Small intestine (tissue), 7 donors: ENCODE results near the gene FBRSL1. TPM values are rescaled to one million over a fixed set of nuclear protein-coding genes. Genes with fewer than 3 reads are reported as not detected.
"Not testable (repeated sequence)": the region's sequence is repeated elsewhere in the genome, so short reads cannot be mapped to it uniquely, and the experiment has no call there.

ENCODE experiments used
- DNase-seq, 2 donors: peaks; one replicate each; pipeline versions ENCODE4 v3.0.0 to v3.0.0-alpha.2; 2013
- FAIRE-seq: peaks from 2 replicates; lab custom pipeline; 2012; peaks lifted over from hg19 to GRCh38; lab: Jason Lieb, UNC
- H3K27ac ChIP-seq, 3 donors: one replicate each; pipeline ENCODE4 v1.5.1; 2013; ENCODE audit warnings: low read length in 2 of 3, mild to moderate bottlenecking in 2 of 3, control low read depth in 1 of 3, inconsistent platforms in 1 of 3, low read depth in 1 of 3, moderate library complexity in 1 of 3
- H3K27me3 ChIP-seq, 3 donors: one replicate each; pipeline ENCODE4 v1.6.1; 2013; ENCODE audit warnings: low read length in 3 of 3, inconsistent platforms in 1 of 3; ENCODE audit not compliant: control insufficient read depth in 3 of 3, insufficient read depth in 3 of 3
- H3K36me3 ChIP-seq, 3 donors: one replicate each; pipeline ENCODE4 v1.6.1; 2013; ENCODE audit warnings: low read length in 3 of 3, inconsistent platforms in 1 of 3, low read depth in 1 of 3, mild to moderate bottlenecking in 1 of 3, moderate library complexity in 1 of 3; ENCODE audit not compliant: control insufficient read depth in 3 of 3, insufficient read depth in 2 of 3
- H3K4me1 ChIP-seq, 3 donors: one replicate each; pipeline ENCODE4 v1.6.1; 2013; ENCODE audit warnings: low read length in 2 of 3, inconsistent platforms in 1 of 3, low read depth in 1 of 3, mild to moderate bottlenecking in 1 of 3, moderate library complexity in 1 of 3; ENCODE audit not compliant: control insufficient read depth in 3 of 3, insufficient read depth in 2 of 3
- H3K4me3 ChIP-seq, 3 donors: one replicate each; pipeline ENCODE4 v1.5.1; 2013; ENCODE audit warnings: low read length in 3 of 3, control low read depth in 1 of 3, inconsistent platforms in 1 of 3, low read depth in 1 of 3, mild to moderate bottlenecking in 1 of 3, moderate library complexity in 1 of 3
- H3K9me3 ChIP-seq, 2 donors: one replicate each; pipeline ENCODE4 v1.6.1; 2013; ENCODE audit warnings: low read depth in 1 of 2, low read length in 1 of 2; ENCODE audit not compliant: control insufficient read depth in 2 of 2, insufficient read depth in 1 of 2
- WGBS, 3 donors: extraction: QIAGEN DNeasy Blood & Tissue Kit; methylation state at CpG; one replicate each; pipeline ENCODE4 v1.1.7; 2013; 5-methylcytosine and 5-hydroxymethylcytosine counted together
- polyA plus RNA-seq, 4 donors: library from polyadenylated mRNA; stranded (reverse) in 3 of 4; unstranded in 1 of 4; fragments of 200-250 nt in 3 of 4; fragments of 120-200 nt in 1 of 4; gene quantifications; one replicate each; pipeline versions ENCODE4 v1.2.1 to v1.2.3, GENCODE V29; 2013
- donor health status: healthy with polysubstance abuse.
- donor health status: control.
- donor health status: control.
- donor health status: Bipolar disorder and iron deficiency.
- donor health status: healthy.

FBRSL1 gene
- polyA plus RNA-seq, 4 donors = 24.3 to 59.5 (median 32.5) TPM

GRCh38 chr12:132527186-132527882 lies 37.4 kb downstream of the FBRSL1 start:
- Histone ChIP-seq H3K27ac (no peak overlapping the region), H3K9me3 (no peaks in the 10 kb centered on the region), H3K4me1 (peaks cover 0 to 4% (median 0%) of the 10 kb centered on the region in 3 donors), H3K36me3 (peaks cover 0 to 73% (median 0%) of the 10 kb centered on the region in 3 donors), H3K27me3 (no peaks in the 10 kb centered on the region), H3K4me3 (no peak overlapping the region)
- DNase-seq = no peak
- no peak for FAIRE-seq
- 93 to 98% (median 95%) methylated on average over 19 to 25 of the region's 25 CpGs for WGBS, 3 donors

- H3K27ac ChIP-seq = no peak overlapping the region
- FAIRE-seq = no peak
Measured at GRCh38 chr12:132527883-132528264, 37.9 kb downstream of the FBRSL1 start.

GRCh38 chr12:132528564-132529106 lies 38.7 kb downstream of the FBRSL1 start:
- H3K36me3 ChIP-seq = peaks cover 0 to 70% (median 0%) of the 10 kb centered on the region in 3 donors
- no peaks in the 10 kb centered on the region for H3K9me3 ChIP-seq
- no peak for DNase-seq
- peaks cover 0 to 2% (median 0%) of the 10 kb centered on the region in 3 donors for H3K4me1 ChIP-seq
- H3K27ac ChIP-seq = no peak overlapping the region
- no peak overlapping the region for H3K4me3 ChIP-seq
- no peaks in the 10 kb centered on the region for H3K27me3 ChIP-seq
- no peak for FAIRE-seq
- 70 to 84% (median 80%) methylated on average over 19 to 21 of the region's 21 CpGs for WGBS, 3 donors

More at GRCh38 chr12:132527883-132528264, 37.9 kb downstream of the FBRSL1 start:
- Histone ChIP-seq H3K27me3 (no peaks in the 10 kb centered on the region), H3K9me3 (no peaks in the 10 kb centered on the region), H3K4me1 (peaks cover 0 to 4% (median 0%) of the 10 kb centered on the region in 3 donors), H3K36me3 (peaks cover 0 to 71% (median 0%) of the 10 kb centered on the region in 3 donors), H3K4me3 (no peak overlapping the region)
- no peak for DNase-seq
- WGBS, 3 donors = 89 to 96% (median 95%) methylated on average over 6 to 11 of the region's 11 CpGs

GRCh38 chr12:132529156-132529839 lies 39.3 kb downstream of the FBRSL1 start:
- Histone ChIP-seq H3K27ac (no peak overlapping the region), H3K9me3 (no peaks in the 10 kb centered on the region), H3K27me3 (no peaks in the 10 kb centered on the region), H3K4me1 (no peaks in the 10 kb centered on the region), H3K36me3 (peaks cover 0 to 70% (median 0%) of the 10 kb centered on the region in 3 donors), H3K4me3 (no peak overlapping the region)
- FAIRE-seq = no peak
- no peak for DNase-seq
- WGBS, 3 donors = 89 to 91% (median 91%) methylated on average over 11 of the region's 11 CpGs

- Histone ChIP-seq H3K4me1 (no peaks in the 10 kb centered on the region), H3K27me3 (no peaks in the 10 kb centered on the region), H3K36me3 (peaks cover 0 to 70% (median 0%) of the 10 kb centered on the region in 3 donors), H3K9me3 (no peaks in the 10 kb centered on the region), H3K4me3 (no peak overlapping the region), H3K27ac (no peak overlapping the region)
- FAIRE-seq (no peak), DNase-seq (no peak)
- 92 to 97% (median 94%) methylated on average over 10 of the region's 10 CpGs for WGBS, 3 donors
Measured at GRCh38 chr12:132529906-132530305, 40.0 kb downstream of the FBRSL1 start.

- no peaks in the 10 kb centered on the region for H3K4me1 ChIP-seq
- peaks cover 0 to 71% (median 0%) of the 10 kb centered on the region in 3 donors for H3K36me3 ChIP-seq
- DNase-seq = no peak
- H3K4me3 ChIP-seq = no peak overlapping the region
- no peaks in the 10 kb centered on the region for H3K27me3 ChIP-seq
- H3K27ac ChIP-seq = no peak overlapping the region
- FAIRE-seq = no peak
- H3K9me3 ChIP-seq = no peaks in the 10 kb centered on the region
- WGBS, 3 donors = 70 to 85% (median 80%) methylated on average over 5 to 6 of the region's 6 CpGs
Measured at GRCh38 chr12:132530447-132530846, 40.5 kb downstream of the FBRSL1 start.

GRCh38 chr12:132530851-132531250 lies 40.9 kb downstream of the FBRSL1 start:
- no peaks in the 10 kb centered on the region for H3K9me3 ChIP-seq
- H3K4me1 ChIP-seq = no peaks in the 10 kb centered on the region
- H3K27me3 ChIP-seq = no peaks in the 10 kb centered on the region
- no peak overlapping the region for H3K4me3 ChIP-seq
- DNase-seq (no peak), FAIRE-seq (no peak)
- 85 to 97% (median 92%) methylated on average over 6 to 7 of the region's 7 CpGs for WGBS, 3 donors
- H3K27ac ChIP-seq = no peak overlapping the region
- peaks cover 0 to 67% (median 0%) of the 10 kb centered on the region in 3 donors for H3K36me3 ChIP-seq

GRCh38 chr12:132532711-132533583 lies 43.0 kb downstream of the FBRSL1 start:
- not testable (repeated sequence) for H3K4me1 ChIP-seq, DNase-seq, H3K27me3 ChIP-seq, H3K27ac ChIP-seq, H3K4me3 ChIP-seq, H3K9me3 ChIP-seq, FAIRE-seq
- H3K36me3 ChIP-seq = peaks cover 0 to 63% (median 0%) of the 10 kb centered on the region in 3 donors
- 90 to 94% (median 93%) methylated on average over 20 of the region's 20 CpGs for WGBS, 3 donors
